ENCODE results near the gene GMPPB. TPM values are rescaled to one million over a fixed set of nuclear protein-coding genes. Genes with fewer than 3 reads are reported as not detected.

Gene GMPPB
- total RNA-seq, 1 experiment from 2014 or later = 88.1 TPM

- Mint-ChIP-seq H3K9me3 (ENCODE audit: unreplicated experiment) (no peaks in the 10 kb centered on the region), H3K27ac (ENCODE audit: low read depth, unreplicated experiment) (no peak overlapping the region), H3K4me1 (ENCODE audit: insufficient read depth, unreplicated experiment) (peaks cover 18% of the 10 kb centered on the region), H3K4me3 (ENCODE audit: unreplicated experiment) (no peak overlapping the region), H3K27me3 (ENCODE audit: insufficient read depth, unreplicated experiment) (no peaks in the 10 kb centered on the region), H3K36me3 (ENCODE audit: insufficient read depth, unreplicated experiment) (peaks cover 64% of the 10 kb centered on the region)
- POLR2A ChIA-PET = no interaction called here
- BruUV-seq (replicated peaks) = no TSS peak
- intact Hi-C loops (cut with micrococcal nuclease) = loop anchor here (5.0 kb wide), 2 partner anchors 116 to 181 kb away; partner anchors contain the start of gene MST1R
- no peak for DNase-seq (ENCODE audit: unreplicated experiment)
- TF ChIP-seq CTCF (IDR thresholded peaks at IDR 0.05; ENCODE audit: unreplicated experiment) = no peak
- CTCF ChIA-PET = interaction anchor here (0.6 to 1.8 kb wide), 3 partner anchors 20 to 78 kb away, joined by 3 to 7 read pairs (median 3); partner anchors contain the start of gene CDHR4
Measured at GRCh38 chr3:49721596-49721895, 2.2 kb downstream of the GMPPB start.

GRCh38 chr3:49720855-49721595, 2.7 kb downstream of the GMPPB start:
- no peak for TF ChIP-seq CTCF (IDR thresholded peaks at IDR 0.05; ENCODE audit: unreplicated experiment)
- Mint-ChIP-seq H3K9me3 (ENCODE audit: unreplicated experiment) (no peaks in the 10 kb centered on the region), H3K27me3 (ENCODE audit: insufficient read depth, unreplicated experiment) (no peaks in the 10 kb centered on the region), H3K4me3 (ENCODE audit: unreplicated experiment) (no peak overlapping the region), H3K27ac (ENCODE audit: low read depth, unreplicated experiment) (peak overlapping the region; percentile 19), H3K36me3 (ENCODE audit: insufficient read depth, unreplicated experiment) (peaks cover 62% of the 10 kb centered on the region), H3K4me1 (ENCODE audit: insufficient read depth, unreplicated experiment) (peaks cover 18% of the 10 kb centered on the region)
- ChIA-PET CTCF (interaction anchor here (0.7 to 1.8 kb wide), 3 partner anchors 9 to 79 kb away, joined by 3 to 7 read pairs (median 5); partner anchors contain the start of gene CDHR4), POLR2A (interaction anchor here (0.6 to 0.9 kb wide), 2 partner anchors 13 to 119 kb away, joined by 3 to 4 read pairs; no protein-coding TSS in a partner anchor)
- no peak for DNase-seq (ENCODE audit: unreplicated experiment)
- BruUV-seq (replicated peaks) = no TSS peak
- intact Hi-C loops (cut with micrococcal nuclease) = loop anchor here (5.0 kb wide), 2 partner anchors 116 to 181 kb away; partner anchors contain the start of gene MST1R

GRCh38 chr3:49719214-49719884, 4.4 kb downstream of the GMPPB start, which contains the start of gene AMIGO3:
AMIGO3 (minus strand) TSS chr3:49719684; CDS start chr3:49719465, 219 bp downstream.
- peak; percentile 87 for DNase-seq (ENCODE audit: unreplicated experiment)
- H3K4me1 Mint-ChIP-seq (ENCODE audit: insufficient read depth, unreplicated experiment) = peaks cover 12% of the 10 kb centered on the region
- ChIA-PET POLR2A (interaction anchor here (1.4 kb wide), 2 partner anchors 8 to 68 kb away, joined by 4 to 5 read pairs; partner anchors contain the start of gene IP6K1), CTCF (interaction anchor here (0.6 to 0.7 kb wide), 3 partner anchors 7 to 457 kb away, joined by 3 to 5 read pairs (median 3); no protein-coding TSS in a partner anchor)
- intact Hi-C loops (cut with micrococcal nuclease) = no loop called here
- no peak within 1 kb of the TSS for H3K27ac Mint-ChIP-seq (ENCODE audit: low read depth, unreplicated experiment)
- no peaks in the 10 kb centered on the region for H3K9me3 Mint-ChIP-seq (ENCODE audit: unreplicated experiment)
- H3K4me3 Mint-ChIP-seq (ENCODE audit: unreplicated experiment) = peak within 1 kb of the TSS; percentile 59
- no TSS peak for BruUV-seq (replicated peaks)
- peaks cover 60% of the 10 kb centered on the region for H3K36me3 Mint-ChIP-seq (ENCODE audit: insufficient read depth, unreplicated experiment)
- TF ChIP-seq CTCF (IDR thresholded peaks at IDR 0.05; ENCODE audit: unreplicated experiment) = peak; percentile 12
- no peaks in the 10 kb centered on the region for H3K27me3 Mint-ChIP-seq (ENCODE audit: insufficient read depth, unreplicated experiment)

- H3K27ac Mint-ChIP-seq (ENCODE audit: low read depth, unreplicated experiment) = no peak overlapping the region
- no peaks in the 10 kb centered on the region for H3K9me3 Mint-ChIP-seq (ENCODE audit: unreplicated experiment)
- intact Hi-C loops (cut with micrococcal nuclease) = no loop called here
- H3K4me1 Mint-ChIP-seq (ENCODE audit: insufficient read depth, unreplicated experiment) = peaks cover 9% of the 10 kb centered on the region
- no peak for TF ChIP-seq CTCF (IDR thresholded peaks at IDR 0.05; ENCODE audit: unreplicated experiment)
- peak overlapping the region; percentile 59 for H3K4me3 Mint-ChIP-seq (ENCODE audit: unreplicated experiment)
- no peaks in the 10 kb centered on the region for H3K27me3 Mint-ChIP-seq (ENCODE audit: insufficient read depth, unreplicated experiment)
- H3K36me3 Mint-ChIP-seq (ENCODE audit: insufficient read depth, unreplicated experiment) = peaks cover 56% of the 10 kb centered on the region
- POLR2A ChIA-PET = interaction anchor here (1.4 kb wide), 2 partner anchors 8 to 68 kb away, joined by 4 to 5 read pairs; partner anchors contain the start of gene IP6K1
- BruUV-seq (replicated peaks) = no TSS peak
- no peak for DNase-seq (ENCODE audit: unreplicated experiment)
- CTCF ChIA-PET = interaction anchor here (0.6 to 1.3 kb wide), 4 partner anchors 46 to 325 kb away, joined by 3 read pairs; no protein-coding TSS in a partner anchor
Measured at GRCh38 chr3:49718858-49719213, 4.9 kb downstream of the GMPPB start.

All from MCF 10A (cell line).